Thyroid gland (tissue), 4 donors: ENCODE measurements around the gene SGK1.

Experiments used
- POLR2A ChIP-seq, 2 donors: fragments of 450-650 bp; IDR thresholded peaks; one replicate each; pipeline ENCODE4 v1.6.1; 2017; ENCODE audit warnings: antibody characterized with exemption in 2 of 2, mild to moderate bottlenecking in 2 of 2, moderate library complexity in 1 of 2
- TF ChIP-seq, protein P1 (sequence below), 6 experiments: fragments of 200-600 bp in 3 of 6; fragments of 450-650 bp in 3 of 6; sonication (generic) in 3 of 6; IDR thresholded peaks; one replicate each; pipeline ENCODE4 v1.5.1; 2016 to 2019; ENCODE audit warnings: antibody characterized with exemption in 6 of 6, mild to moderate bottlenecking in 2 of 6, inconsistent platforms in 1 of 6, moderate library complexity in 1 of 6

DNA sequence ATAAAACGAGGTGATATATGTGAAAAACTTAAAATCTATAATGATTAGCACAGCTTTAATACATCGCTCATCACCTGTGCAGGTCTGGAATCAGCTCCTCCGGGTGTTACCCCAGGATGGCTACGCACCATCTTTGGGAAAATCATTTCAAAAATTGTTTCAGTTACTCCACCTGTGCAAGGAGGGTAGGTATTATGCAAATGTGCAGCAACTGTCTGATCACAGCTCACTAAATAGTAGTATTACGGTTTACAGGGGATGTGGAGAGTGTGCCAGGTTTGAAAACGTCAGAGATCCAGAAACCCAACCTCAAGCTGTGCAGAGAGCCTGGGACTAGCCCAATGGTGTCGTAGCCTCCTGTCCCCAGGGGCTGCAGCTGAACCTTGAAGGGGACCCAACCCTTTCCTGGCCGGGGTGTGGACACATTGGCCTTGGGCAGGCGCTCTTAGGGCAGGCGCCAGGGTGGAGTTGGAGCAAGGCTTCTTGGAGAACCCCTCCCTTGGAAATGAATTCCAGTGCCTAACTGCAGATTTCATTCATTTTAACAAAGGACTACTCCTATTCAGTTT, 24.2 kb upstream of the SGK1 start:
- TF ChIP-seq, protein P1, sequence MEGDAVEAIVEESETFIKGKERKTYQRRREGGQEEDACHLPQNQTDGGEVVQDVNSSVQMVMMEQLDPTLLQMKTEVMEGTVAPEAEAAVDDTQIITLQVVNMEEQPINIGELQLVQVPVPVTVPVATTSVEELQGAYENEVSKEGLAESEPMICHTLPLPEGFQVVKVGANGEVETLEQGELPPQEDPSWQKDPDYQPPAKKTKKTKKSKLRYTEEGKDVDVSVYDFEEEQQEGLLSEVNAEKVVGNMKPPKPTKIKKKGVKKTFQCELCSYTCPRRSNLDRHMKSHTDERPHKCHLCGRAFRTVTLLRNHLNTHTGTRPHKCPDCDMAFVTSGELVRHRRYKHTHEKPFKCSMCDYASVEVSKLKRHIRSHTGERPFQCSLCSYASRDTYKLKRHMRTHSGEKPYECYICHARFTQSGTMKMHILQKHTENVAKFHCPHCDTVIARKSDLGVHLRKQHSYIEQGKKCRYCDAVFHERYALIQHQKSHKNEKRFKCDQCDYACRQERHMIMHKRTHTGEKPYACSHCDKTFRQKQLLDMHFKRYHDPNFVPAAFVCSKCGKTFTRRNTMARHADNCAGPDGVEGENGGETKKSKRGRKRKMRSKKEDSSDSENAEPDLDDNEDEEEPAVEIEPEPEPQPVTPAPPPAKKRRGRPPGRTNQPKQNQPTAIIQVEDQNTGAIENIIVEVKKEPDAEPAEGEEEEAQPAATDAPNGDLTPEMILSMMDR (IDR thresholded peaks at IDR 0.05) = no peak
- no peak for TF ChIP-seq POLR2A (IDR thresholded peaks at IDR 0.05)
